Stimulated activated CD4-positive, alpha-beta T cell treated with anti-CD3 and anti-CD28 coated beads, Interleukin-1b, Interleukin-23, amount 100 ng/mL, for 1 hour (primary cell): ENCODE data around the gene TNFRSF25.
A peak's percentile ranks its signal among the peaks of the same experiment; 100 is the strongest.
"Not testable (repeated sequence)": the region's sequence is repeated elsewhere in the genome, so short reads cannot be mapped to it uniquely, and the experiment has no call there.

Experiments
- DNase-seq, 2 donors: peaks; one replicate each; pipeline ENCODE4 v3.0.0-alpha.2; 2020; ENCODE audit warnings: low read depth in 2 of 2

TNFRSF25 gene

GRCh38 chr1:6453895-6454855, 11.8 kb downstream of the TNFRSF25 start:
- DNase-seq, result not testable (repeated sequence)

- DNase-seq, result no peak
These were observed 15.0 kb downstream of the TNFRSF25 start for GRCh38 chr1:6450943-6451373.

DNA sequence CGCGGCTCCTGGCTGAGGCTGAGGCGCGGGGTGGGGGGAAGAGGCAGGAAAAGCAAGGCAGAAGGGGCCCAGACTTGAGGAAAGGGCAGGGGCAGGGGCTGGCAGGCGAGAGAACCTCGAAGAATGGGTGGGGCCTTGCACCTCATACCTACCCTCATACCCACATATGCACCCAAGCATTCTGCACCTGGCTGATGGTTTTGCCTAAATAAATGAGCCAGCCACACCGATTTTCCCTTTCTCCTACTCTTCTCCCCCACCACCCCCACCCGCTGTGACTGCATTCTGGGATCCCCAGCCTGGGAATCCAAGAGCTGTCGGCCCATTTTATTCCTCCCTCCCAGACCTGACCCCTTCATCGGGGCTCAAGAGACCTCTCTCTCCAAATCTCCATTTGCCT, 15.5 kb downstream of the TNFRSF25 start:
- not testable (repeated sequence) for DNase-seq

DNA sequence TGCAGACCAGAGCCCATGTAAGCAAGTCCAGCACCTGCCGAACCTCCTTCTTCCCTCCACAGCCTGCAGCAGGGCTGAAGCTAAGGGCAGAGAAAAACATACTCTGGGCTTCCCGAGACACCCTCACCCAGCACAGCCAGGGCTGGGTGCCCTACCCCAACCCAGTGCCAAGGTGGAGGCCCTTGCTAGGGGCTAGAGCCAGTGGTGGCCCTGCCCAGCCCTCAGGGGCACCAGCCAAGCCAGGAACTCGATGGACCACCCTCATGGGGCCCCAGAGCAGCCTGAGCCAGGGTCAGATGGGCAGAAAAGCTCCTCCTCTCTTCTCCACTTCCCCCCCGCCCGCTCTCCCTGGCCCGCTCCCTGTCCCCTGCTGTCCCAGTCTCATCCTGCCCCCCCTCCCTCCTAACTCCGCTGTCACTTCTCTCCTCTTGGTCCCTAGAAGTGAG, 15.9 kb downstream of the TNFRSF25 start:
- no peak for DNase-seq

- DNase-seq, result no peak
These were observed 17.0 kb downstream of the TNFRSF25 start for GRCh38 chr1:6448749-6449631.

DNA sequence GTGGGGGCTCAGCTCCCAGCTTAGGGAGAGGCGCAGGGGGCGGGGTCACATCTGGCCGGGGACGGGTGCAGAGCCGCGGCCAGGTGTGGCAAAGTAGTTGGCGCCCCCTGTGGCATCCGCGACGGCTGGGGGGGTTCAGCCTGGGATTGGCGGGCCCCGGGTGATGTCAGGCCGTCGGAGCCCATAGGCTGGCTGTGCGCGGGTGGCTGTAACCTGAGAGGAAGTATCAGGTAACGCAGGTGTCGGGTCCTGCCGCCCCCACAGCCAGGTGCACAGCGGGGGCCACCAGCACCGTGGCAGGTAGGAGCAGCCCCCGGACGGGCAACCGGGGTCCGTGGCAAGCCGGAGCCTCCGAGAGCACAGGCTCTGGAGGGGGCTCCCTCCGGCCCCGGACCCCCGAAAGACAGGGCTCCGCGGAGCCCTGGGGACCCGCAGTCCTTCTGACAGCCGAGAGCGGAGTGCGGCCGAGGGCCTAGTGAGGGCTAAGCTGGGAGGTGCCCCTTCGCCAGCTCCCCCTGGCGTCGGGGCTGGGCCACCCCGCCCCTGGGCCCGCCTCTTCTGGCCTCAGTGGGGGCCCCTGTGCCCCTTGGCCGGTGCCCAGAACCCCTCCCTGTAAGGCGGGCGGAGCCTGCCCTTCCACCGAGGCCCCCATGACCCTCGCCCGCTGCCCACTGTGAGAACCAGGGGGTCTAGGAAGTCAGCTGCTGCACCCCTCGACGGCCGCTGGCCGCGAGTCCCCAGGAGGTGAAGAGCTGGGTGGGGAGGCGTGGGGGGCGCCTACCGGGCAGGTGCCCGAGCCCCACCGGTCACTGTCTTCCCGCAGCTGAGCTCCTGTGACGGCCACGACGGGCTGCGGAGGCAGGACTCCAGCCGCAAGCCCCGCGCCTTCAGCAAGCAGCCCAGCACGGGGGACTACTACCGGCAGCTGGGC, 17.9 kb downstream of the TNFRSF25 start:
- no peak for DNase-seq

- DNase-seq, result no peak
These were observed 18.8 kb downstream of the TNFRSF25 start for GRCh38 chr1:6447016-6447817.

DNA sequence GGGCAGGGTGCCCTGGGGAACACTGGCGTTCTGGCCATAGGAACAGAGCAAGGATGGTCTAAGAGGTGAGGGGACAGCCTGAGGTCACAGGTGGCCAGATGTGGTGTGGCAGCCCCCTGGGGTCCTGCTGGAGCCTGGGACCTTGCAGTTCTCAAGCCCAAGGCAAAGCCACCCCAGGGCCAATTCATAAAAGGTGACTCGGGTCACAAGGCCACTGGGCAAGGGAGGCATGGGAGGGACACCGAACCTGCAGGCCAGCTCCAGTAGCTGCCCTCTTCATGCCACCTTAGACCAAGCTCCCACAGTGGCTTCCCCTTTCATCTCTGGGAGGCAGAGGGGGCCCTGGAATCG, 19.3 kb downstream of the TNFRSF25 start:
- DNase-seq, result no peak

GRCh38 chr1:6445929-6446328, 20.0 kb downstream of the TNFRSF25 start:
- DNase-seq, result not testable (repeated sequence)

GRCh38 chr1:6445062-6445763, 20.8 kb downstream of the TNFRSF25 start:
- no peak for DNase-seq

- no peak for DNase-seq
These were observed 21.6 kb downstream of the TNFRSF25 start for GRCh38 chr1:6444377-6444776.

DNA sequence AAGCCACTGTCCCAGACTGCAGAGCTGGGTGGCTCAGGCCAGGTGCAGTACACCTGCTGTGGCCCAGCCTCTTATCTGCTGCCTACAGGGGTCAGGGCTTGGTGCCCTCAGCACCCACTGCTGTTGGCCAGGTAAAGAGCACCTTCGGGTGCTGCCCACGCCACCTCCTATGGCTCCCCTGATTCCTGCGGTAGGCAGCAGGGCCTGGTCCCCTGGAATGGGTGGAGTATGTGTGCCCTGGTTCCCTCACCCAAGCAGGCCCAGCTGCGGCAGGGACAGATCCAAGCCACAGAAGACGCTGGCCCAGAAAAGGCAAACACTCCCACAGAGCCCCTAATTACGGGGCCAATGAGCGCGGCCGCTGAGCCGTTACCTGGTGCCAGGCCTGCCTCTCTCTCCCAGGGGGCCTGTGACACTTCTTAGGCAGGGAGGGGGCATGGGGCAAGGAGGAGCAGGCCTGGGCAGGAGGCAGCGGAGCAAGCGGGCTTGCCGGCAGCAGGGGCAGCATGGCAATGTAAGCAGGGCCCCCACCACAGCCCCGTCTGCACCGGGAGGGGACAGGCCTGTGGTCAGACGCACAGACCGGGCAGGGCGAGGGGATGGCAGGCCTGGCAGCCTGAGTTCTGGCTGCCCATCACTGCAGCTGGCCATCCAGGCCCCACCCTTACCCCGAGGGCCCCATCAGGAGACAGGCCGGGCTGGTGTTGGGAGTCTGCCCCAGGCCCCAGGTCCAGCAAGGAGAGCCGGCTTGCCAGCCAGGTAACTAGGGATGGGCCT, 22.4 kb downstream of the TNFRSF25 start:
- DNase-seq, result no peak

- no peak for DNase-seq
These were observed 24.4 kb downstream of the TNFRSF25 start for GRCh38 chr1:6441586-6441985.

DNA sequence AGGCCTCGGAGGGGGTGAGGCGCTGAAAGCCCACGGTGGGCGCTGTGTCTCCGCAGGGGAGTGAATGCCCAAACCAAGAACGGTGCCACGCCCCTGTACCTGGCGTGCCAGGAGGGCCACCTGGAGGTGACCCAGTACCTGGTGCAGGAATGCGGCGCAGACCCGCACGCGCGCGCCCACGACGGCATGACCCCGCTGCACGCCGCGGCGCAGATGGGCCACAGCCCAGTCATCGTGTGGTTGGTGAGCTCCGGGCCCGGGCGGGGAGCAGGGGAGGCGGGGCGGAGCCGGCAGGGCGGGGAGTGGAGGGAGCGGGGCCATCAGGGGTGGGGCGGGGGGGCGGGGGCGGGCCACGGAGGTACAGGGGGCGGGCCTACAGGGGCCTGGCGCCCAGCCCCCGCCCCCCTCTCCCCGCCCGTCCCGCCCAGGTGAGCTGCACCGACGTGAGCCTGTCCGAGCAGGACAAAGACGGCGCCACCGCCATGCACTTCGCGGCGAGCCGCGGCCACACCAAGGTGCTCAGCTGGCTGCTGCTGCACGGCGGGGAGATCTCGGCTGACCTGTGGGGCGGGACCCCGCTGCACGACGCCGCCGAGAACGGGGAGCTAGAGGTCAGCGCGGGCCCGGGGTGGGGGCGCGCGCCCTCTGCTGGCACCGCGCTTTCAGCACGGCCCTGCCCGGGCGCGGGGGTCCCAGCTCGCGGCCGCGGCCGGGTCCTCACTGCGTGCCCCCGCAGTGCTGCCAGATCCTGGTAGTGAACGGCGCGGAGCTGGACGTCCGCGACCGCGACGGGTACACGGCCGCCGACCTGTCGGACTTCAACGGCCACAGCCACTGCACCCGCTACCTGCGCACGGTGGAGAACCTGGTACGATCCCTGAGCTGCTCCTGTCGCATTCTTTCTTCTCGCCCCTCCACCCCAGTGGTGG, 25.5 kb downstream of the TNFRSF25 start:
- peak in 1 of 2 donors; percentile 50 for DNase-seq

GRCh38 chr1:6438047-6438525, 27.9 kb downstream of the TNFRSF25 start:
- peak in 1 of 2 donors; percentile 47 for DNase-seq

DNA sequence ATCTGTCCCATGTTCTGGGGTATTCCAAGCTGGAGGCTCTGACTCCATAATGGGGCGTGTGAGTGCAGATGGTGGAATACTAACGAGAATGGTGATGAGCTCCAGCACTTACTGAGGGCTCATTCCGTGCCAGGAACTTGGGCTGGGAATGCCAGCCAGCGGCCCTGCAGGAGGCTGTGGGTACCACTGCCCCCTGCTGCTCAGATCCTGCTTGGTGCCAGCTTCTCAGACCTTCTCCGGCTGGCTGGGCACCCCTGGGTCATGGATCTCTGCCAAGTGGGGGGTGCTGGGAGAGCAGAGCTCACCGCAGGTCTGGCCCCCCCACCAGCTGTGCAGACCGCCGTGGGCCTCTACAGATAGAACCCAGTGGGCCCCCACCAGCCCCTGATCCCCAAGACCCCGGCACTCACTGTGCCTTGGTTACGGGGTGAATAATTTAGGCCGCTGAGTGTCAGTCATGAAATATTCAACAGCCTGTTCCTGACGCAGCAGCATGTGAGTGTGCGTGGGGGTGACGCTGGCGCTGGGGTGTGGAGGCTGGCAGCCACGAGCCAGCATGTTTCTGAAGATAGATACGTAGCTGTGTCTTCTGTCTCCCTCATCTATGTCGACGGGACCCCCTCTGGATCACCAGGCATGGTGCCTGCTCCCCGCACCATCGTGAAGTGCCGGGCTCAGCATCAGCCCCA, 28.8 kb downstream of the TNFRSF25 start:
- not testable (repeated sequence) for DNase-seq

GRCh38 chr1:6436277-6436676, 29.7 kb downstream of the TNFRSF25 start:
- not testable (repeated sequence) for DNase-seq
